Stimulated activated CD4-positive, alpha-beta T cell treated with anti-CD3 and anti-CD28 coated beads, TNF-alpha, amount 100 ng/mL, for 24 hours (primary cell): ENCODE results near the gene FOXD1.

Experiments
- DNase-seq, 3 experiments: peaks; one replicate each; pipeline ENCODE4 v3.0.0-alpha.2; 2020; ENCODE audit warnings: low read depth in 3 of 3

Gene FOXD1

GRCh38 chr5:73441378-73441777 lies 7.2 kb downstream of the FOXD1 start:
- no peak for DNase-seq

- DNase-seq: no peak
Observed at GRCh38 chr5:73440262-73440661, 8.3 kb downstream of the FOXD1 start.

GRCh38 chr5:73438645-73439470 lies 9.7 kb downstream of the FOXD1 start:
- DNase-seq: no peak

GRCh38 chr5:73437777-73438644 lies 10.6 kb downstream of the FOXD1 start:
- DNase-seq: no peak

GRCh38 chr5:73437101-73437776 lies 11.3 kb downstream of the FOXD1 start:
- no peak for DNase-seq

- DNase-seq: no peak
Observed at GRCh38 chr5:73436535-73437100, 12.0 kb downstream of the FOXD1 start.

- DNase-seq: no peak
Observed at GRCh38 chr5:73435759-73436534, 12.6 kb downstream of the FOXD1 start.

- no peak for DNase-seq
Observed at GRCh38 chr5:73434907-73435306, 13.7 kb downstream of the FOXD1 start.

GRCh38 chr5:73434461-73434860 lies 14.1 kb downstream of the FOXD1 start:
- no peak for DNase-seq

- no peak for DNase-seq
Observed at GRCh38 chr5:73433982-73434342, 14.6 kb downstream of the FOXD1 start.

- no peak for DNase-seq
Observed at GRCh38 chr5:73433272-73433981, 15.2 kb downstream of the FOXD1 start.

GRCh38 chr5:73431204-73431851 lies 17.2 kb downstream of the FOXD1 start:
- DNase-seq: no peak

- no peak for DNase-seq
Observed at GRCh38 chr5:73426034-73426433, 22.5 kb downstream of the FOXD1 start.

- DNase-seq: no peak
Observed at GRCh38 chr5:73424556-73424977, 24.0 kb downstream of the FOXD1 start.

- no peak for DNase-seq
Observed at GRCh38 chr5:73422164-73422563, 26.4 kb downstream of the FOXD1 start.

GRCh38 chr5:73420666-73421065 lies 27.9 kb downstream of the FOXD1 start:
- DNase-seq: no peak

- no peak for DNase-seq
Observed at GRCh38 chr5:73419465-73420390, 28.8 kb downstream of the FOXD1 start.

- DNase-seq: no peak
Observed at GRCh38 chr5:73419117-73419464, 29.5 kb downstream of the FOXD1 start.

- DNase-seq: no peak
Observed at GRCh38 chr5:73418244-73418691, 30.3 kb downstream of the FOXD1 start.
